A549 (cell line): ENCODE data around the gene TMTC2.

Source experiments
- EP300 ChIP-seq, 2 experiments: fragments of >200 bp; sonication (Bioruptor Twin); formaldehyde crosslinking; IDR thresholded peaks; 2 replicates in 1 of 2; 3 replicates in 1 of 2; pipeline ENCODE4 v1.6.1; 2016 to 2017
- RAD21 ChIP-seq, 2 experiments: fragments of >200 bp in 1 of 2; sonication (Bioruptor Twin) in 1 of 2; formaldehyde crosslinking in 1 of 2; IDR thresholded peaks in 1 of 2; conservative IDR thresholded peaks in 1 of 2; 2 replicates in 1 of 2; 3 replicates in 1 of 2; pipeline ENCODE4 v1.6.1; 2012 to 2018; ENCODE audit warnings: inconsistent platforms in 1 of 2
- TF ChIP-seq, protein P1 (sequence below): IDR thresholded peaks from 2 replicates; pipeline ENCODE4 v1.6.1; 2012
- TF ChIP-seq, protein P2 (sequence below): fragments of >200 bp; sonication (Bioruptor Twin); formaldehyde crosslinking; IDR thresholded peaks from 3 replicates; pipeline ENCODE4 v1.5.1; 2016

DNA sequence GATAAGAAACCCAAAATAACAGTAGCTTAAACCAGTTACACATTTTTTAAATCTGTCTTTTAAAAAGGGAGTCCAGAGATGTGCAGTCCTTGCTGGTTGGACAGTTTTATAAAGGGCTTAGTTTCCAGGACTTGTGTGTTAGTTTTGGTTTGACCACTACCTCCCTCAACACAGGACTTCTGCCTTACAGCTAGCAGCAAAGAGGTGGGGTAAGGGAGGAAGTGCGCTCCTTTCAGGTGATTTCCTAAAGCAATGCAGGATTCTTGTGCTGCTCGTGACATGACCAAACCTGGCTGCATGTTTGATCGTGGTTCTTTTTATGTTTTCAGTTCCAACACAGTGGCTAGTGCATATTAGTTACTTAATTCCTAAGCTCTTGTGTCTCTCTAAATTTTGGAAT is 266.2 kb downstream of the TMTC2 start:
- TF ChIP-seq, protein P1, sequence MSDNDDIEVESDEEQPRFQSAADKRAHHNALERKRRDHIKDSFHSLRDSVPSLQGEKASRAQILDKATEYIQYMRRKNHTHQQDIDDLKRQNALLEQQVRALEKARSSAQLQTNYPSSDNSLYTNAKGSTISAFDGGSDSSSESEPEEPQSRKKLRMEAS: no peak
- TF ChIP-seq, protein P2, sequence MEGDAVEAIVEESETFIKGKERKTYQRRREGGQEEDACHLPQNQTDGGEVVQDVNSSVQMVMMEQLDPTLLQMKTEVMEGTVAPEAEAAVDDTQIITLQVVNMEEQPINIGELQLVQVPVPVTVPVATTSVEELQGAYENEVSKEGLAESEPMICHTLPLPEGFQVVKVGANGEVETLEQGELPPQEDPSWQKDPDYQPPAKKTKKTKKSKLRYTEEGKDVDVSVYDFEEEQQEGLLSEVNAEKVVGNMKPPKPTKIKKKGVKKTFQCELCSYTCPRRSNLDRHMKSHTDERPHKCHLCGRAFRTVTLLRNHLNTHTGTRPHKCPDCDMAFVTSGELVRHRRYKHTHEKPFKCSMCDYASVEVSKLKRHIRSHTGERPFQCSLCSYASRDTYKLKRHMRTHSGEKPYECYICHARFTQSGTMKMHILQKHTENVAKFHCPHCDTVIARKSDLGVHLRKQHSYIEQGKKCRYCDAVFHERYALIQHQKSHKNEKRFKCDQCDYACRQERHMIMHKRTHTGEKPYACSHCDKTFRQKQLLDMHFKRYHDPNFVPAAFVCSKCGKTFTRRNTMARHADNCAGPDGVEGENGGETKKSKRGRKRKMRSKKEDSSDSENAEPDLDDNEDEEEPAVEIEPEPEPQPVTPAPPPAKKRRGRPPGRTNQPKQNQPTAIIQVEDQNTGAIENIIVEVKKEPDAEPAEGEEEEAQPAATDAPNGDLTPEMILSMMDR: no peak
- no peak for TF ChIP-seq RAD21 (conservative IDR thresholded peaks at IDR 0.05 in 1 of 2, IDR thresholded peaks at IDR 0.05 in 1 of 2)
- no peak for TF ChIP-seq EP300 (IDR thresholded peaks at IDR 0.05)
